ENCODE data around the gene SLC25A36.
"Not testable (repeated sequence)": the region's sequence is repeated elsewhere in the genome, so short reads cannot be mapped to it uniquely, and the experiment has no call there.

SLC25A36 gene

DNA sequence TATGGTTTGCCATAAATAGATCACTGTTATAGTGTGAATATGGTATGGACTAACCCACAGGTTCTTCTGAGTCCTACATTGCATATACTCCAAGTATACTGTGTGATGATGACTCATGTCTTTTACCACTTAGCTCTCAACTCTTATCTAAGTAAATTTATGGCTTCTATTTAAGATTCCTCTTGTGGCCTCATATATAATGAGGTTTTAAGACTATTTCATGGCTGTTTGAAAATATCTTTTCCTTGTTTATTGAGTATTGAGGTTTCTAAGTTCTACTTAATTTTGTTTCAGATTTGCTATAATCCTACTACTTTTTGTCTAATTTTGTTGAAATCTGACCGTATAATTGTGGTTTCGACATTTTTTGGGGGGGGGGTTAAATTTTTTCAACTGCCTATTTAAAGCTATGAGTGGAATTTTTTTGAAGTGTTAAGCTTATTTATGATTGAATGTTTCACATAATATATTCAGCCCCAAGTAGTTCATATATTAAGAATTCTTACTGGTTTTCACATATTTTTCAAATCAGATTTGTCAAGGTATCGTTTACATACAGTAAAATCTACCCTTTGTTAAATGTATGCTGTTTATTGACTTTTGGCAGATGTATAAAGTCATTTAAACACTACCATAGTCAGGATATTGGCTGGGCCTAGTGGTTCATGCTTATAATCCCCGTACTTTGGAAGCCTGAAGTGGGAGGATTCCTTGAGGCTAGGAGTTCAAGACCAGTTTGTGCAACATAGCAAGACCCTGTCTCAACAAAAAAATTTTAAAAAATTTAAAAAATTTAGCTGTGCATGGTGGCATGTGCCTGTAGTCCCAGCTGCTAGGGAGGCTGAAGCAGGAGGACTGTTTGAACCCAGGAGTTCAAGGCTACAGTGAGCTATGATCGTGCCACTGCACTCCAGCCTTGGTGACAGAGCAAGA, 11.7 kb downstream of the SLC25A36 start:
- H3K27me3 ChIP-seq (ENCODE audit: control insufficient read depth, insufficient read depth, low read length) = no peaks in the 10 kb centered on the region
- H3K9ac ChIP-seq (ENCODE audit: low read length) = no peak overlapping the region
- no peaks in the 10 kb centered on the region for H3K9me3 ChIP-seq (ENCODE audit: control insufficient read depth, low read depth, low read length)
- no peak overlapping the region for H3K27ac ChIP-seq (ENCODE audit: low read length)
- H3K4me3 ChIP-seq (ENCODE audit: low read length) = no peak overlapping the region
- peaks cover 8% of the 10 kb centered on the region for H3K4me1 ChIP-seq (ENCODE audit: control insufficient read depth, low read depth, low read length)
- H3K36me3 ChIP-seq (ENCODE audit: control insufficient read depth, low read depth, low read length) = peaks cover 7% of the 10 kb centered on the region

GRCh38 chr3:140954576-140954975, 12.9 kb downstream of the SLC25A36 start:
- no peak overlapping the region for H3K27ac ChIP-seq (ENCODE audit: low read length)
- H3K4me1 ChIP-seq (ENCODE audit: control insufficient read depth, low read depth, low read length) = peaks cover 8% of the 10 kb centered on the region
- H3K4me3 ChIP-seq (ENCODE audit: low read length) = no peak overlapping the region
- H3K9ac ChIP-seq (ENCODE audit: low read length) = no peak overlapping the region
- H3K9me3 ChIP-seq (ENCODE audit: control insufficient read depth, low read depth, low read length) = no peaks in the 10 kb centered on the region
- no peaks in the 10 kb centered on the region for H3K27me3 ChIP-seq (ENCODE audit: control insufficient read depth, insufficient read depth, low read length)
- H3K36me3 ChIP-seq (ENCODE audit: control insufficient read depth, low read depth, low read length) = peaks cover 11% of the 10 kb centered on the region

- Histone ChIP-seq H3K36me3 (ENCODE audit: control insufficient read depth, low read depth, low read length) (peaks cover 13% of the 10 kb centered on the region), H3K9ac (ENCODE audit: low read length) (no peak overlapping the region), H3K9me3 (ENCODE audit: control insufficient read depth, low read depth, low read length) (no peaks in the 10 kb centered on the region), H3K4me1 (ENCODE audit: control insufficient read depth, low read depth, low read length) (no peaks in the 10 kb centered on the region), H3K4me3 (ENCODE audit: low read length) (no peak overlapping the region), H3K27me3 (ENCODE audit: control insufficient read depth, insufficient read depth, low read length) (no peaks in the 10 kb centered on the region), H3K27ac (ENCODE audit: low read length) (no peak overlapping the region)
These were observed 14.0 kb downstream of the SLC25A36 start for GRCh38 chr3:140955645-140956044.

- Histone ChIP-seq H3K9ac (ENCODE audit: low read length) (no peak overlapping the region), H3K27ac (ENCODE audit: low read length) (no peak overlapping the region)
These were observed 14.6 kb downstream of the SLC25A36 start for GRCh38 chr3:140956058-140956835.

GRCh38 chr3:140972833-140973232, 31.2 kb downstream of the SLC25A36 start:
- no peak overlapping the region for H3K4me3 ChIP-seq (ENCODE audit: low read length)
- H3K27ac ChIP-seq (ENCODE audit: low read length) = no peak overlapping the region
- H3K27me3 ChIP-seq (ENCODE audit: control insufficient read depth, insufficient read depth, low read length) = no peaks in the 10 kb centered on the region
- peaks cover 49% of the 10 kb centered on the region for H3K36me3 ChIP-seq (ENCODE audit: control insufficient read depth, low read depth, low read length)
- H3K4me1 ChIP-seq (ENCODE audit: control insufficient read depth, low read depth, low read length) = no peaks in the 10 kb centered on the region
- H3K9me3 ChIP-seq (ENCODE audit: control insufficient read depth, low read depth, low read length) = no peaks in the 10 kb centered on the region
- no peak overlapping the region for H3K9ac ChIP-seq (ENCODE audit: low read length)

More at GRCh38 chr3:140956058-140956835, 14.6 kb downstream of the SLC25A36 start:
- Histone ChIP-seq H3K4me1 (ENCODE audit: control insufficient read depth, low read depth, low read length) (no peaks in the 10 kb centered on the region), H3K4me3 (ENCODE audit: low read length) (no peak overlapping the region), H3K36me3 (ENCODE audit: control insufficient read depth, low read depth, low read length) (peaks cover 19% of the 10 kb centered on the region), H3K27me3 (ENCODE audit: control insufficient read depth, insufficient read depth, low read length) (no peaks in the 10 kb centered on the region), H3K9me3 (ENCODE audit: control insufficient read depth, low read depth, low read length) (no peaks in the 10 kb centered on the region)

- no peak overlapping the region for H3K27ac ChIP-seq (ENCODE audit: low read length)
- no peaks in the 10 kb centered on the region for H3K4me1 ChIP-seq (ENCODE audit: control insufficient read depth, low read depth, low read length)
- H3K4me3 ChIP-seq (ENCODE audit: low read length) = no peak overlapping the region
- peaks cover 55% of the 10 kb centered on the region for H3K36me3 ChIP-seq (ENCODE audit: control insufficient read depth, low read depth, low read length)
- H3K9me3 ChIP-seq (ENCODE audit: control insufficient read depth, low read depth, low read length) = no peaks in the 10 kb centered on the region
- no peaks in the 10 kb centered on the region for H3K27me3 ChIP-seq (ENCODE audit: control insufficient read depth, insufficient read depth, low read length)
- H3K9ac ChIP-seq (ENCODE audit: low read length) = no peak overlapping the region
These were observed 33.3 kb downstream of the SLC25A36 start for GRCh38 chr3:140974900-140975299.

- peaks cover 25% of the 10 kb centered on the region for H3K36me3 ChIP-seq (ENCODE audit: control insufficient read depth, low read depth, low read length)
- no peaks in the 10 kb centered on the region for H3K27me3 ChIP-seq (ENCODE audit: control insufficient read depth, insufficient read depth, low read length)
- H3K4me3 ChIP-seq (ENCODE audit: low read length) = no peak overlapping the region
- H3K4me1 ChIP-seq (ENCODE audit: control insufficient read depth, low read depth, low read length) = no peaks in the 10 kb centered on the region
- no peak overlapping the region for H3K27ac ChIP-seq (ENCODE audit: low read length)
- H3K9me3 ChIP-seq (ENCODE audit: control insufficient read depth, low read depth, low read length) = no peaks in the 10 kb centered on the region
- H3K9ac ChIP-seq (ENCODE audit: low read length) = no peak overlapping the region
These were observed 39.0 kb downstream of the SLC25A36 start for GRCh38 chr3:140980663-140981062.

- not testable (repeated sequence) for H3K27ac ChIP-seq (ENCODE audit: low read length); H3K4me1 ChIP-seq (ENCODE audit: control insufficient read depth, low read depth, low read length); H3K27me3 ChIP-seq (ENCODE audit: control insufficient read depth, insufficient read depth, low read length); H3K4me3 ChIP-seq (ENCODE audit: low read length); H3K9ac ChIP-seq (ENCODE audit: low read length); H3K9me3 ChIP-seq (ENCODE audit: control insufficient read depth, low read depth, low read length); H3K36me3 ChIP-seq (ENCODE audit: control insufficient read depth, low read depth, low read length)
These were observed 46.2 kb downstream of the SLC25A36 start for GRCh38 chr3:140987792-140988191.

DNA sequence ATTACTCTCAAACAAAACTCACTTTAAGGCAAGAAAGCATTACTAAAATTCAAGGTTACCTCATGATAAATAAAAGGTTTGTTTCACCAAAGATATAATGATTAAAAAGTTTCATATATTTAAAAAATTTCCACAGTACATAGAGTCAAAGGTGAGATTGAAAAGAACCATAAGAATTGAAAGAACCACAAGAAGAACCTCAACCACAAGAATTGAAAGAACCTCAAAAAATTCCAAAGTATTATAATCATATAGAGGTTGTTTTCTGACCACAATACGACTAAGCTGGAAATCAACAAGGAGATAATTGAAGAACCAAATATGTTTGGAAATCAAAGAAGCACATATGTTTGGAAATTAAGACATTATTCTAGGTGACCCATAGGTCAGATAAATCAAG, 52.7 kb downstream of the SLC25A36 start:
- H3K9ac ChIP-seq (ENCODE audit: low read length) = no peak overlapping the region
- no peaks in the 10 kb centered on the region for H3K27me3 ChIP-seq (ENCODE audit: control insufficient read depth, insufficient read depth, low read length)
- no peaks in the 10 kb centered on the region for H3K9me3 ChIP-seq (ENCODE audit: control insufficient read depth, low read depth, low read length)
- no peak overlapping the region for H3K4me3 ChIP-seq (ENCODE audit: low read length)
- no peak overlapping the region for H3K27ac ChIP-seq (ENCODE audit: low read length)
- H3K36me3 ChIP-seq (ENCODE audit: control insufficient read depth, low read depth, low read length) = no peaks in the 10 kb centered on the region
- H3K4me1 ChIP-seq (ENCODE audit: control insufficient read depth, low read depth, low read length) = no peaks in the 10 kb centered on the region

DNA sequence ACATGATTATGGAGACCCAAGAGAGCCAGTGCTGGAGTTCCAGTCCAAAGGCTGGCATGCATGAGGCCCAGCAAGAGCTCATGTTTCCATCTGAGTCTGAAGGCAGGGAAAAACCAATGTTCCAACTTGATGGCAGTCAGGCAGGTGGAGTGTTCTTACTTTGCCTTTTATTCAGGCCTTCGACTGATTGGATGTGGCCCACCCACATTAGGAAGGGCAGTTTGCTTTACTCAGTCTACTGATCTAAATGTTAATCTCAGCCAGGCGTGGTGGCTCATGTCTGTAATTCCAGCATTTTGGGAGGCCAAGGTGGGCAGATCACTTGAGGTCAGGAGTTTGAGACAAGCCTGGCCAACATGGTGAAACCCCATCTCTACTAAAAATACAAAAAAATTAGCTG, 53.2 kb downstream of the SLC25A36 start:
- H3K27ac ChIP-seq (ENCODE audit: low read length); H3K27me3 ChIP-seq (ENCODE audit: control insufficient read depth, insufficient read depth, low read length); H3K4me3 ChIP-seq (ENCODE audit: low read length); H3K9me3 ChIP-seq (ENCODE audit: control insufficient read depth, low read depth, low read length); H3K9ac ChIP-seq (ENCODE audit: low read length); H3K4me1 ChIP-seq (ENCODE audit: control insufficient read depth, low read depth, low read length); H3K36me3 ChIP-seq (ENCODE audit: control insufficient read depth, low read depth, low read length): not testable (repeated sequence)

DNA sequence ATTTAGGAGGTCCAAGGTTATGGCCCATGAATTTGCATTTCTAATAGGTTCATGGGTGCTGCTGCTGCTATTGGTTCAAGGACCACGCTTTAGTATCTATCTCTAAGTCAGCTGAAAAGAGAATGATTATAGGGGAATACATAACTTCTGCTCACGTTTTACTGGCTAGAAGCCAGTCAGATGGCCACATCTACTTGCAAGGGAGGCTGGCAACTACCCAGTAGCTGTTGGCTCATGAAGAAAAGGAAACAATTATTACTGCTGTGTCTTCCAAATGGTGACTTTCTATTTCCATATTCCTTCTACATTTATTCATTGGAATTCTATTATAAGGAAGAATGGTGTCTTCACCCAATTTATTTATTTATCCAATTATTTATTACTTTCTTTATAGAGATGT, 54.2 kb downstream of the SLC25A36 start:
- Histone ChIP-seq H3K27ac (ENCODE audit: low read length) (no peak overlapping the region), H3K27me3 (ENCODE audit: control insufficient read depth, insufficient read depth, low read length) (no peaks in the 10 kb centered on the region), H3K4me1 (ENCODE audit: control insufficient read depth, low read depth, low read length) (no peaks in the 10 kb centered on the region), H3K9ac (ENCODE audit: low read length) (no peak overlapping the region), H3K9me3 (ENCODE audit: control insufficient read depth, low read depth, low read length) (no peaks in the 10 kb centered on the region), H3K36me3 (ENCODE audit: control insufficient read depth, low read depth, low read length) (no peaks in the 10 kb centered on the region), H3K4me3 (ENCODE audit: low read length) (no peak overlapping the region)
